Measurements from ENCODE around the gene ANKHD1.

The ANKHD1 gene

DNA sequence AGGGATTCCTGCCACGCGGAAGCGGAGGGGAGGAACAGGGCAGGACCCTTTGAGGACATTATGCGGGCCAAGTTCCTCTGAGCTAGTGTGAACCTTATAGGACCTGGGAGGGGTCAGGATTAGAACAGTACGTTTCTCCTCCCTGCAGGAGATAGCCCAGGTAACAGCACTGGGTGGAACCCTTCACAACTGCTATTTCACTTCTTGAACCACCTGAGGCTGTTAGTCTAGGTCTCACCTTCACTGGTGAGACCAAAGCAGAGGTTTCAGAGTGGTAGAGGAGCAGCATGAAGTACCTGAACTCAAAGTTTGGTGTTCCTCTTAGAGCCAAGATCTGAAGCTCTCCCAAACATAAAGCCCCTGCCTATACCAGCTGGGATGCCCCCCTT is 146.7 kb downstream of the ANKHD1 start:
- peaks cover 5% of the 10 kb centered on the region for H3K4me1 ChIP-seq (ENCODE audit: insufficient read depth, low read length, poor library complexity, severe bottlenecking)
- H3K79me2 ChIP-seq (ENCODE audit: insufficient read depth, low read length), result peaks cover 8% of the 10 kb centered on the region
- H3F3A ChIP-seq (ENCODE audit: low read depth), result no peaks in the 10 kb centered on the region
- no peak overlapping the region for H2AFZ ChIP-seq (ENCODE audit: low read length)
- H3K36me3 ChIP-seq (ENCODE audit: insufficient read depth, low read length), result peaks cover 44% of the 10 kb centered on the region; the same call in 1 of the 2 replicates
- H3K4me3 ChIP-seq (ENCODE audit: low read length, poor library complexity, severe bottlenecking), result peak overlapping the region; percentile 74
- peak overlapping the region; percentile 75 for H3K4me2 ChIP-seq (ENCODE audit: low read depth, low read length, poor library complexity, severe bottlenecking)
- no peaks in the 10 kb centered on the region for H3K9me2 ChIP-seq (replicated peaks; ENCODE audit: low read depth, low read length)
- no peak for TF ChIP-seq EZH2phosphoT487 (IDR thresholded peaks at IDR 0.05; ENCODE audit: borderline replicate concordance)
- TF ChIP-seq, protein P1, sequence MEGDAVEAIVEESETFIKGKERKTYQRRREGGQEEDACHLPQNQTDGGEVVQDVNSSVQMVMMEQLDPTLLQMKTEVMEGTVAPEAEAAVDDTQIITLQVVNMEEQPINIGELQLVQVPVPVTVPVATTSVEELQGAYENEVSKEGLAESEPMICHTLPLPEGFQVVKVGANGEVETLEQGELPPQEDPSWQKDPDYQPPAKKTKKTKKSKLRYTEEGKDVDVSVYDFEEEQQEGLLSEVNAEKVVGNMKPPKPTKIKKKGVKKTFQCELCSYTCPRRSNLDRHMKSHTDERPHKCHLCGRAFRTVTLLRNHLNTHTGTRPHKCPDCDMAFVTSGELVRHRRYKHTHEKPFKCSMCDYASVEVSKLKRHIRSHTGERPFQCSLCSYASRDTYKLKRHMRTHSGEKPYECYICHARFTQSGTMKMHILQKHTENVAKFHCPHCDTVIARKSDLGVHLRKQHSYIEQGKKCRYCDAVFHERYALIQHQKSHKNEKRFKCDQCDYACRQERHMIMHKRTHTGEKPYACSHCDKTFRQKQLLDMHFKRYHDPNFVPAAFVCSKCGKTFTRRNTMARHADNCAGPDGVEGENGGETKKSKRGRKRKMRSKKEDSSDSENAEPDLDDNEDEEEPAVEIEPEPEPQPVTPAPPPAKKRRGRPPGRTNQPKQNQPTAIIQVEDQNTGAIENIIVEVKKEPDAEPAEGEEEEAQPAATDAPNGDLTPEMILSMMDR (conservative IDR thresholded peaks at IDR 0.05; ENCODE audit: low read length), result no peak
- H3K9me3 ChIP-seq (ENCODE audit: insufficient read depth, low read depth, low read length), result no peaks in the 10 kb centered on the region
- H4K20me1 ChIP-seq (ENCODE audit: insufficient read depth, low read length, poor library complexity, severe bottlenecking), result no peaks in the 10 kb centered on the region
- H3K9ac ChIP-seq (ENCODE audit: low read depth, low read length, poor library complexity, severe bottlenecking), result peak overlapping the region; percentile 75
- H3K27me3 ChIP-seq (ENCODE audit: insufficient read depth, low read length, poor library complexity, severe bottlenecking), result no peaks in the 10 kb centered on the region

DNA sequence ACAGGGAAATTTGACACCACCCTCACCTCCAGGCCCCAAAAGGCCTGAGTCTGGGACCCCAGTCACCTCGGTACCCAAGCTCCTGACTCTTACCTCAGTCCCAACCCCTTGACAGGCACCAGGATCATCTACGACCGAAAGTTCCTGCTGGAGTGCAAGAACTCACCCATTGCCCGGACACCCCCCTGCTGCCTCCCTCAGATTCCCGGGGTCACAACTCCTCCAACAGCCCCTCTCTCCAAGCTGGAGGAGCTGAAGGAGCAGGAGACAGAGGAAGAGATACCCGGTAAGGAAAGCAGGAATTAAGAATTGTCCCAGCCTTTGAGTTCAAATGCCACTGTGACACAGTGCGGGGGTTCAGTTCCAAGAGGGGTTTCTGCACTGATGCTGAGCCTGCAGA is 147.2 kb downstream of the ANKHD1 start:
- no peaks in the 10 kb centered on the region for H3K9me2 ChIP-seq (replicated peaks; ENCODE audit: low read depth, low read length)
- TF ChIP-seq, protein P1 (conservative IDR thresholded peaks at IDR 0.05; ENCODE audit: low read length), result no peak
- no peak for TF ChIP-seq EZH2phosphoT487 (IDR thresholded peaks at IDR 0.05; ENCODE audit: borderline replicate concordance)
- H3F3A ChIP-seq (ENCODE audit: low read depth), result no peaks in the 10 kb centered on the region
- peak overlapping the region; percentile 75 for H3K9ac ChIP-seq (ENCODE audit: low read depth, low read length, poor library complexity, severe bottlenecking)
- H2AFZ ChIP-seq (ENCODE audit: low read length), result no peak overlapping the region
- no peaks in the 10 kb centered on the region for H3K9me3 ChIP-seq (ENCODE audit: insufficient read depth, low read depth, low read length)
- H3K79me2 ChIP-seq (ENCODE audit: insufficient read depth, low read length), result peaks cover 13% of the 10 kb centered on the region
- no peaks in the 10 kb centered on the region for H3K27me3 ChIP-seq (ENCODE audit: insufficient read depth, low read length, poor library complexity, severe bottlenecking)
- peak overlapping the region; percentile 75 for H3K4me2 ChIP-seq (ENCODE audit: low read depth, low read length, poor library complexity, severe bottlenecking)
- H3K4me1 ChIP-seq (ENCODE audit: insufficient read depth, low read length, poor library complexity, severe bottlenecking), result peaks cover 8% of the 10 kb centered on the region
- H4K20me1 ChIP-seq (ENCODE audit: insufficient read depth, low read length, poor library complexity, severe bottlenecking), result no peaks in the 10 kb centered on the region
- H3K4me3 ChIP-seq (ENCODE audit: low read length, poor library complexity, severe bottlenecking), result peak overlapping the region; percentile 74
- peaks cover 43% of the 10 kb centered on the region; the same call in 1 of the 2 replicates for H3K36me3 ChIP-seq (ENCODE audit: insufficient read depth, low read length)

DNA sequence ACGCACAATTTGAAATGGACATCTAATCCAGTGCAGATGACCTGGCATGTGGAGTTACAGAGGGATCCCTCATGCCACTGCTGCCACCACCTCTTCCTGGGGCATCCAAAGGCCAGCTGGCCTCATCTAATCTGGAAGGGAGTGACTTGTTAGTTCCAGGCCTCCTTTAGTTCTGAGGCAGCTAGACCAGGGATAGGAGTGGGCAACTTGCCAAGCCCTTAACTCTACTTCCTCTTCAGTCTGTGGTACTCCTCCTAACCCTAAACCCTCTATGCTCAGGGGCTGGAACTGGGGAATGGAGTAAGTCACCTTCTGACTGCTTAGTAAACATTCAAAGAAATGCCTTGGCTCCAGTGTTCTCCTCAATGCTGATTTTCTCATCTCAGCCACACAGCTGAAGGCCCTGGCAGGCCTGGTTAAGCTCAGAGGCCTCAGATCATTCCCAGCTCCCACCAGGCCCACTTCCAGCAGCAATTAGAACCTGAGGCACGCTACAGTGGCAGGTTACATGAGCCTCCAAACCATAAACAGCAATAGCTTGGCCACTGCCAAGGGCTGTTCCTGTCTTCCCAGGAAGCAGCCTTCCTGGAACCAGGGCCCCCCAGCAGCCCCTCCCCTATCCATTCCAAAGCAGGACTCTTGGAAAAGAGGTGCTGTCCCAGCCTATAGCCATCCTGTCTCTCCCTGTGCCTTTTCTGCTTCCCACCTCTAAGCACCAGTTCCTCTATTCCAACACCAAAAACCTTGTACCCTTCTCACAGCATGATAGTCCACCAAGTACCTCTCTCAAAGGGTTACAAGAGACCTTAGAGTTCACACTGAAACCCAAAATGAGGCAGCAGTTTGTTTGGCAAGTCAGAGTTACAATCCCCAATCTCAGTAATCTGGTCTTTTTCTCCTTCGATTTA is 147.9 kb downstream of the ANKHD1 start:
- TF ChIP-seq, protein P1 (conservative IDR thresholded peaks at IDR 0.05; ENCODE audit: low read length), result no peak
- Histone ChIP-seq H3K36me3 (ENCODE audit: insufficient read depth, low read length) (peaks cover 38% of the 10 kb centered on the region; the same call in 1 of the 2 replicates), H2AFZ (ENCODE audit: low read length) (no peak overlapping the region), H3F3A (ENCODE audit: low read depth) (no peaks in the 10 kb centered on the region), H3K79me2 (ENCODE audit: insufficient read depth, low read length) (peaks cover 19% of the 10 kb centered on the region), H4K20me1 (ENCODE audit: insufficient read depth, low read length, poor library complexity, severe bottlenecking) (no peaks in the 10 kb centered on the region), H3K4me2 (ENCODE audit: low read depth, low read length, poor library complexity, severe bottlenecking) (no peak overlapping the region), H3K9me2 (replicated peaks; ENCODE audit: low read depth, low read length) (no peaks in the 10 kb centered on the region), H3K4me3 (ENCODE audit: low read length, poor library complexity, severe bottlenecking) (no peak overlapping the region), H3K27me3 (ENCODE audit: insufficient read depth, low read length, poor library complexity, severe bottlenecking) (no peaks in the 10 kb centered on the region), H3K4me1 (ENCODE audit: insufficient read depth, low read length, poor library complexity, severe bottlenecking) (peaks cover 14% of the 10 kb centered on the region), H3K9me3 (ENCODE audit: insufficient read depth, low read depth, low read length) (no peaks in the 10 kb centered on the region), H3K9ac (ENCODE audit: low read depth, low read length, poor library complexity, severe bottlenecking) (no peak overlapping the region)

All from Loucy (cell line).